SK-N-MC (cell line): ENCODE data around the gene SPACDR.

ENCODE experiments used
- EZH2 ChIP-seq: fragments of 200-600 bp; sonication (generic); IDR thresholded peaks from one replicate; pipeline ENCODE4 v1.6.1; 2017; ENCODE audit warnings: antibody characterized with exemption
- POLR2AphosphoS5 ChIP-seq: IDR thresholded peaks from 2 replicates; pipeline ENCODE4 v1.6.1; 2012; ENCODE audit warnings: mild to moderate bottlenecking, low read depth, low read length, borderline replicate concordance

DNA sequence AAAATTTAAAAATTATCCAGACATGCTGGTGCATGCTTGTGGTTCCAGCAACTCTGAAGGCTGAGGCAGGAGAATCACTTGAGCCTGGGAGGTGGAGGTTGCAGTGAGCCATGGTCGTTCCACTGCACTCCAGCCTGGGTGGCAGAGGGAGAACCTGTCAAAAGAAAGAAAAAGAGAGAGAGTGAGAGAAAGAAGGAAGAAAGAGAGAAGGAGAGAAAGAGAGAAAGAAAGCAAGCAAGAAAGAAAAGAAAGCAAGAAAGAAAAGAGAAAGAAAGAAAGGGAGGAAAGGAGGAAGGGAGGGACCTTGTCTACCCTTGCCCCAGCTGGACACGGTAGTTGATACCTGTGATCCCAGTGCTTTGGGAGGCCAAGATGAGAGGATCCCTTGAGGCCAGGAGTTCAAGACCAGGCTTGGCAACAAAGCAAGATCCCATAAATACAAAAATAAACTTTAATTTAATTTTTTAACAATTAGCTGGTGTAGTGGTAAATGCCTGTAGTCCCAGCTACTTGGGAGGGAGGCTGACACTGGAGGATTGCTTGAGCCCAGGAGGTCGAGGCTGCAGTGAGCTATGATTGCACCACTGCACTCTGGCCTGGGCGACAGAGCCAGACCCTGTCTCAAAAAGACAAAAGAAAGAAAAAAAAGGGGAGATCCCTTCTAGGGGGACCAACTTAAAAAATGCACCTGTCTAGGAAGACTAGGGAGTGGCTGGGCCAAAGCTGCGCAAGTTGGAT lies 28.8 kb upstream of the SPACDR start:
- TF ChIP-seq POLR2AphosphoS5 = no peak
- TF ChIP-seq EZH2 = no peak
